GM21529 (cell line): ENCODE data around the gene SLFNL1.

Experiments used
- ATAC-seq: cut with Tn5 transposase; IDR thresholded peaks from one replicate; pipeline ENCODE4 v1.9.1; 2021; ENCODE audit not compliant: unreplicated experiment

Gene SLFNL1

GRCh38 chr1:41021526-41022308, at the start of gene SLFNL1:
SLFNL1 (minus strand) TSS chr1:41021725; CDS start chr1:41020660, 1,065 bp downstream.
- no peak for ATAC-seq

- no peak for ATAC-seq
Observed at GRCh38 chr1:41056907-41057306, 35.4 kb upstream of the SLFNL1 start.

GRCh38 chr1:41053316-41053715, 31.8 kb upstream of the SLFNL1 start:
- ATAC-seq = no peak

GRCh38 chr1:41051022-41051421, 29.5 kb upstream of the SLFNL1 start:
- no peak for ATAC-seq

GRCh38 chr1:41048540-41048939, 27.0 kb upstream of the SLFNL1 start:
- no peak for ATAC-seq

- ATAC-seq = no peak
Observed at GRCh38 chr1:41046347-41046775, 24.8 kb upstream of the SLFNL1 start.

- ATAC-seq = no peak
Observed at GRCh38 chr1:41045740-41046139, 24.2 kb upstream of the SLFNL1 start.

- no peak for ATAC-seq
Observed at GRCh38 chr1:41044187-41044586, 22.7 kb upstream of the SLFNL1 start.

- no peak for ATAC-seq
Observed at GRCh38 chr1:41041614-41042270, 20.2 kb upstream of the SLFNL1 start.

GRCh38 chr1:41038110-41038509, 16.6 kb upstream of the SLFNL1 start:
- no peak for ATAC-seq

GRCh38 chr1:41037116-41037903, 15.8 kb upstream of the SLFNL1 start:
- no peak for ATAC-seq

- ATAC-seq = no peak
Observed at GRCh38 chr1:41033272-41033671, 11.7 kb upstream of the SLFNL1 start.

GRCh38 chr1:41032147-41032546, 10.6 kb upstream of the SLFNL1 start:
- ATAC-seq = no peak

GRCh38 chr1:41030872-41031616, 9.5 kb upstream of the SLFNL1 start:
- ATAC-seq = no peak

- no peak for ATAC-seq
Observed at GRCh38 chr1:41028034-41028642, 6.6 kb upstream of the SLFNL1 start.

GRCh38 chr1:41025979-41026819, 4.7 kb upstream of the SLFNL1 start:
- no peak for ATAC-seq

- ATAC-seq = no peak
Observed at GRCh38 chr1:41024953-41025352, 3.4 kb upstream of the SLFNL1 start.

GRCh38 chr1:41023279-41023990, 1.9 kb upstream of the SLFNL1 start:
- no peak for ATAC-seq

- no peak for ATAC-seq
Observed at GRCh38 chr1:41022424-41022823, 899 bp upstream of the SLFNL1 start.
